ENCODE data around the gene METTL9.
A peak's percentile ranks its signal among the peaks of the same experiment; 100 is the strongest.
"Not testable (repeated sequence)": the region's sequence is repeated elsewhere in the genome, so short reads cannot be mapped to it uniquely, and the experiment has no call there.

The METTL9 gene

DNA sequence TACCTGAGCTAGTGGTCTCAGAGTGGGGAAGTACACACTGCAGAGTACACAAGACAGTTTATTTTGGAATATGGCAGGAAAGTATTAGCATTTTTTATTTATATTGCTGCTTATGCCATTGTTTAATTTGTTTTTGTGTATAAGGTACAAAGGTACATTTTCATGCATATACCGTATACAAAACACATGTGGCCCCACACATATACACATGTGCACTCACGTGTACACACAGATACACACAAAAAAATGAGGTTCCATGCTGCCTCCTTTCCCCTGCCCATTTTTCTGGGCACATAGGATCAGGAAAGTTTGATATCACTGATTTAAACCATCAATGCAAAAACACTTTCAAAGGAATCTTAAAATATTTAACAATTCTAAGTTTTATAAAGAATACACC is 40.1 kb downstream of the METTL9 start:
- no peak for DNase-seq

- no peak for DNase-seq
Observed at GRCh38 chr16:21641916-21642315, 42.5 kb downstream of the METTL9 start.

GRCh38 chr16:21642861-21643260 is 43.5 kb downstream of the METTL9 start:
- no peak for DNase-seq

DNA sequence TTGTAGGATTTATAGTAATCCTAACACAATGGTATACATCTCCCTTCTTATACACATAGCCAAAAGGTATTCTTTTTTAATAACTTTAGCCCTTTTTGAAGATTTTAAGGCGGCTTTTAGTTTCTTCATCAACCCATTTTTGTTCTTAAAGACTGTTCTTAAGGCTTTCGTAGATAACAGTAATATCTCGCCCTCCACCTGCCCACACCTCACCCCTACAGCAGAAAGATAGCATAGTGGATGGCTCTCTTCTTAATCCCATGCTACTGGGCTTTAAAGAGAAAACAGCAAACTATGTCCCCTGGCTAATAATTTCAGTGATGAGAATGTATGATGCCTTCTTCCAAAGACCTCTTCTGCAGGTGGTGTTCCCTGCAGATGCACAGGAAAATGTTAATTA is 44.4 kb downstream of the METTL9 start:
- no peak for DNase-seq

DNA sequence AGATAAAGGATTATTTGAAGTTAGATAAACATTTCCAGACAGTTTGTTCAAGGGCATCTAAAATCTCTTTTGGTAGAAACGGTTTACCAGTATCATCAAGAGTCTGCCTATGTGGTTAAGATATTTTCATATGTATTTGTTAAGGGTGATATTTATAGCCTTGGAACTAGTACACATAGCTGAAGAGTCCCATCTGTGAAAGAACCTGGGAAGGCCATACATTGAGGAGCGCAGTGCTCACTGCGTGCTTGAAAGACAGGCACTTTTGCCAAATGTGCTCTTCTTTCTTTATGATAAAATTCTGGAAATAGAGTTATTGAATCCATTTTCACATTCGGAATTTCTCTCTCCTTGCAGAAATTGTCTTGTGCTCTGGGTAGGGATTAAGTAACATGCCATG is 45.3 kb downstream of the METTL9 start:
- DNase-seq = no peak

DNA sequence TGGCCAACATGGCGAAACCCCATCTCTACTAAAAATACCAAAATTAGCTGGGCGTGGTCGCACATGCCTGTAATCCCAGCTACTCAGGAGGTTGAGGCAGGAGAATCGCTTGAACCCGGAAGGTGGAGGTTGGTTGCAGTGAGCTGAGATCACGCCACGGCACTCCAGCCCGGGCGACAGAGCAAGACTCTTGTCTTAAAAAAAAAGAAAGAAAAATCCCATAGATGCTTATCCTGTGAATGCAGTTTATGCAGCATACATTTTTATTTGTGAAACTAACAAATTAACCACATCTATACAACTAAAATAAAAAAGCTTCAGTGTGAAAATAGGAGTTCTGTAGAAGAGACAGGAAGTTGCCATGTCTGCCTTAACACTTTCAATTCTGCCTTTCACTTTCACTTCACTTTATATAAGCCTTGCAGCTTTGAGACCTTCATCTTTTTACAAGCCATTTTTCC is 45.9 kb downstream of the METTL9 start:
- DNase-seq = no peak

DNA sequence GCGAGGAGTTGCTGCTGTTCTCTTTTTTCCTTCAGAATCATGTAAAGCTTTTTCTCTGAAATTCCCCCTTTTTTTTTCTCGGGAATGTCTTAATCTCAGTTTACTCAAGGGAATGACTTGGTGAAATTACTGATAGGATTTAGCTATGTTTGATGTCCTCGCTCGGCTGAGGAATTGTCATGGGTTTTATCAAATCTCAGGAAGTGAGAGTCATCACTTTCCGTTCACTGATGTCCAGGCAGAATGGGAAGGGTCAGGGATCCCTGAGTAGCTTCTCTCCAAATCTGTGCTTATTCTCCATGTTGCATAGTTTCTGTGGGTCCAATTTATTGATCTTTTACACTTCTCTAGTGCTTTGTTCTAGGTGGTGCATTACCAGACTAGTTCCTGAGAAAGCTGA is 46.7 kb downstream of the METTL9 start:
- no peak for DNase-seq

DNA sequence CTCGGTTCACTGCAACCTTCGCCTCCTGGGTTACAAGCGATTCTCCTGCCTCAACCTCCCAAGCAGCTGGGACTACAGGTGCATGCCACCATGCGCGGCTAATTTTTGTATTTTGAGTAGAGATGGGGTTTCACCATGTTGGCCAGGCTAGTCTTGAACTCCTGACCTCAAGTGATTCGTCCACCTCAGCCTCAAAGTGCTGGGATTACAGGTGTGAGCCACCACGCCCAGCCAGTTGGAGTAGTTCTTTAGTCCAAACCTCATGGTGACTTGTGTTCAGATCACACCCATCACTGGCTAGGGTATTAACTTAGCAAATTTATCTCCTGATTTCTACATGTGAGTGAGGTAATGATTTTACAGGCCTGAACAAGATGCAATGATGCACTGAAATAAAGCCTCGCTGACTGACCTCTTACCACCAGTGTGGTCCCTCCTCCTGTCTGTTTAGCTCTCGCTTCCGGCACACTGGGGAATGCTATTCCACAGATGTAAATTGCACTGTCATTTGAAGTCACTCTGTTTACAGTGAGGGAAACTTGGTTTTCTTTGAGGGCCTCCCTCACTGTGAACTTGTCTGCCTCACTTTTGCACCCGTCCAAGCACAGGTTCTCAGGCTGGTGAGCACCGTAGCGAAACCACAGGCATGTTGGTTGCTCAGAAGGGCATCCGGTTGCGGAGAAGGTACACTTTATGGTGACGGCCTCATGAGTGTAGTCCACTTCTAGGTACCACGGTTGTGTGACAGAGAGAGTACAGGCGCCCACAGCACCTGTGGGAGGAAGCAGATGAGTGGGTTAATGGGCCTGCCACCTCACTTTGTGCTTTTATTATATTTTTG is 47.6 kb downstream of the METTL9 start:
- no peak for DNase-seq

GRCh38 chr16:21647562-21648164 is 48.3 kb downstream of the METTL9 start:
- no peak for DNase-seq

DNA sequence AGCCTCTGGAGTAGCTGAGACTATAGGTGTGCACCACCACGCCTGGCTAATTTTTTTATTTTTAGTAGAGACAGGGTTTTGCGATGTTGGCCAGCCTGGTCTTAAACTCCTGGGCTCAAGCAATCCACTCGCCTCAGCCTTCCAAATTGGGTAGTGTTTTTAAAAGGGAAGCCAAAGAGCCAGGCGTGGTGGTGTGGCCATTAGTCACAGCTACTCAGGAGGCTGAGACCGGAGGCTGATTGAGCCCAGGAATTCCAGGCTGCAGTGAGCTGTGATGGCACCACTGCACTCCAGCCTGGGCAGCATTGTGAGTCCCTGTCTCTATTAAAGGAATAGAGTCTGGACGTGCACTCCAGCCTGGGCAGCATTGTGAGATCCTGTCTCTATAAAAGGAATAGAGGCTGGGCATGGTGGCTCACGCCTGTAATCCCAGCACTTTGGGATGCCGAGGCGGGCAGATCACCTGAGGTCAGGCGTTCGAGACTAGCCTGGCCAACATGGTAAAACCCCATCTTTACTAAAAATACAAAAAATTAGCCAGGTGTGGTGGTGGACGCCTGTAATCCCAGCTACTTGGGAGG is 50.5 kb downstream of the METTL9 start:
- DNase-seq = not testable (repeated sequence)

GRCh38 chr16:21650521-21650920 is 51.1 kb downstream of the METTL9 start:
- no peak for DNase-seq

DNA sequence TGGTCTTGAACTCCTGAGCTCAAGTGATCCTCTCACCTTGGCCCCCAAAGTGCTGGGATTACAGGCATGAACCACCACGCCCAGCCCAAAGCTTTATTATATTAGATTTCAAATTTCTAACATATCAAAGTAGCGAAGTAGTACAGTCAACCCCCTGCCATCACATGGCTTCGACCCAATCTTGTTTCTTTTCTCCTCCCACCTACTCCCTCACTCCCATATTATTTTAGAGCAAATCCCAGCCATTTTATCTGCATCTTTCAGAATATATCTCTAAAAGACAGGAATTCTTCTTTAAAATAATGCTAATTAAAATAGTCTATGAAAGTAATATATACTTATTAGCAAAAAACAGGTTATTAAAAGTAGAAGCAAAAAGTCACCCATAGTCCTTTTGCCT is 52.1 kb downstream of the METTL9 start:
- no peak for DNase-seq

GRCh38 chr16:21652453-21652852 is 53.1 kb downstream of the METTL9 start, which contains the start of gene IGSF6:
IGSF6 (minus strand) TSS chr16:21652608; CDS start chr16:21652598, 10 bp downstream.
- no peak for DNase-seq

DNA sequence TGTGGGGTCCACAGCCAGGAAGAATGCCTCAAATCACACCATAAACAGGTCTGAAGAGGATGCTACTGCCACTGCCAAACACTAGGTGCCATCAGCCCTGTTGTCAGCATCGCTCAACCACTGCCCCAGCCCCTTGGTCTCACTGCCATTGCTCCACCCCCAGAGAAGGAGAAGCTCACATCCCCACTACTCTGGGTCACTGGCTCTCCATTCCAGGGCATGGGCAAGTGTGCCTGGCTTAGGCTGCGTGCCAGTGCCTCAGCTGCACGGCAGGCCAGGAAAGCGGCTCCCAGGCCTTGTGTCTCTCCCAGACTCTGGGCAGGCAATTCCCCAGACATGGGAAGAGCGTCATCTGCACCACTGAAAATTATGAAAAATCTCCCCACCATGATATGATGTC is 54.2 kb downstream of the METTL9 start:
- no peak for DNase-seq

- no peak for DNase-seq
Observed at GRCh38 chr16:21654466-21654865, 55.1 kb downstream of the METTL9 start.

- no peak for DNase-seq
Observed at GRCh38 chr16:21654881-21655280, 55.5 kb downstream of the METTL9 start.

- peak; percentile 16 for DNase-seq
Observed at GRCh38 chr16:21656795-21657768, 57.7 kb downstream of the METTL9 start.

DNA sequence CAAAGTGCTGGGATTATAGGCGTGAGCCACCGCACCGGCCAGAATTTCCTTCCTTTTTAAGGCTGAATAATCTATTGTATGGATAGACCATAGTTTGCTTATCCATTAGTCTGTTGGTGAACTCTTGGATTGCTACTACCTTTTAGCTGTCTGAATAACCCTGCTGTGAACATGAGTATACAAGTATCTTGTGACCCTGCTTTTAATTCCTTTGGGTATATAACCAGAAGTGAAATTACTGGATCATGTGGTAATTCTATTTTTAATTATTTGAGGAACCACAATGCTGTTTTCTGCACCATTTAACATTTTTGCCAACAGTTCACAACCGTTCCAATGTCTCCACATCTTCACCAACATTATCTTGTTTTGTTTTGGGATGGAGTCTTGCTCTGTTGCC is 59.7 kb downstream of the METTL9 start:
- DNase-seq = no peak

GRCh38 chr16:21663889-21664647 is 64.7 kb downstream of the METTL9 start, which contains the start of gene OTOA:
OTOA (plus strand) TSS chr16:21663968; CDS start chr16:21678515, 14,547 bp downstream.
- DNase-seq = no peak

- DNase-seq = no peak
Observed at GRCh38 chr16:21664801-21665492, 65.6 kb downstream of the METTL9 start.

- no peak for DNase-seq
Observed at GRCh38 chr16:21666772-21667171, 67.4 kb downstream of the METTL9 start.

Data from NCI-H1436 (cell line).